ENCODE results near the gene MYOM3.
A peak's percentile ranks its signal among the peaks of the same experiment; 100 is the strongest.

Gene MYOM3

DNA sequence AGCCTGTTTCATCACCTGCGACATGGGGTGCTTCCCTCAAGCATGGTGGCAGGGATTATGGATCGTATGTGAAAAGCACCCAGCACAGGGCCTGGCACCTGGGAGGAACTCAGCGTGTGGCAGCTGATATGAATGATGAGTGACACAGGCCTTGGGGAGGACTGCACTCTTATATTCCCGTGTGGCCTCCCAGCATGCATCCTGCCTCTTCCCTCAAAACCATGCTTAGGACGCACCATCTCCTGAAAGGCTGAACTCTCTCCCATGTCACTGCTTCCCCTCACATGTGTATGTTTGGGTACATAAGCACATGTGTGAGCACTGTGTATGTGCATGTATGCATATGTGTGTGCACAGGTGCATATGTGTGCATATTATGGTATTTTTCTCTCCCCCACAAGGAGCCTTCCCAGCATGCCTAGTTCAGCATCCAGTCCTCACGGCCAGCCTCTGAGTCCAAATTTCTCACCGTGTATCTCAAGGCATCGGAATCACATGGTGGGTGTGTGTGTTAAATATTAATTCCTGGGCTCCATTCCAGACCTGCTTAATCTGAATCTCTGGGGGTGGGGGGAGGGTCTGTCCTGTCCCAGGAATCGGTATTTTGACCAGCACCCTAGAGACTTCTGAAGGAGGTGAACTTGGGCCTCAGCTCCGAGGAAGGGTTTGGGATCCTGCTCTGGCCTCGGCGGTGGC is 12.8 kb downstream of the MYOM3 start:
- no peak for DNase-seq (ENCODE audit: extremely low read depth in 1 of 2, low read depth in 1 of 2)

- no peak for DNase-seq (ENCODE audit: extremely low read depth in 1 of 2, low read depth in 1 of 2)
Observed at GRCh38 chr1:24098102-24098501, 13.8 kb downstream of the MYOM3 start.

- no peak for DNase-seq (ENCODE audit: extremely low read depth in 1 of 2, low read depth in 1 of 2)
Observed at GRCh38 chr1:24097663-24098062, 14.3 kb downstream of the MYOM3 start.

- DNase-seq (ENCODE audit: extremely low read depth in 1 of 2, low read depth in 1 of 2): no peak
Observed at GRCh38 chr1:24096739-24097103, 15.2 kb downstream of the MYOM3 start.

- no peak for DNase-seq (ENCODE audit: extremely low read depth in 1 of 2, low read depth in 1 of 2)
Observed at GRCh38 chr1:24096009-24096738, 15.8 kb downstream of the MYOM3 start.

DNA sequence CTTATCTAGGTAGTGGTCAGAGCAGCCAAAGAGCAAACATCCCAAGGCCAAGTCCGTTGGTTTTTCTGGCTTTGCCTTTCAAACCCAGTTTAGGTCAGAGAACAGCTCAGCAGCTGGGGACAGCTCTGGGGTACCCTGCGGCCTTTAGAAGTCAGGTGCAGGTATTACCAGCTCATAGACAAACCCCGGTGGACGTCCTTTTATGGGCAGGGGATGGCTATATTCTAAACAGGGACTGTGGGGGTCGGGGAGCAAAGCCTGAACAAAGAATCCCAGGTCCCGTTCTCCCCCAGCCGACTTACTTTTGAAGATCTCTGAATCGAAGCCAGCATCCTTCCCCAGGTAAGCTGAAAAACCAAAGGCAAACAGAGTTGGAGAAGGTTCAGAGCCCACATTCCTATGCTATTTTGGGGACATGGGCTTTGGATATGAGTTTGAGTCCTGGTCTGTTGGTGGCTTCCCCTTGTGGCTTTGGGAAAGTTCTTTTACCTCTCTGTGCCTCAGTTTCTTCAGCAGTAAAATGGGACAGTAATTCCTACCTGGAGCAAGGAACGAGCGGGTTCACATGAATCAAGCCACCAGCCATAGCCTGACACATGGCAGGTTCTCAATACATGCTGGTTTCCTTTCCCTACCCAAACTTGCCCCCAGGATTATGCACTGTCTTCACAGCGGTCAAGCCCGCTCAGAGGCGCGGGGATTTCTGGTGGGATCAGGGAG is 16.6 kb downstream of the MYOM3 start:
- no peak for DNase-seq (ENCODE audit: extremely low read depth in 1 of 2, low read depth in 1 of 2)

DNA sequence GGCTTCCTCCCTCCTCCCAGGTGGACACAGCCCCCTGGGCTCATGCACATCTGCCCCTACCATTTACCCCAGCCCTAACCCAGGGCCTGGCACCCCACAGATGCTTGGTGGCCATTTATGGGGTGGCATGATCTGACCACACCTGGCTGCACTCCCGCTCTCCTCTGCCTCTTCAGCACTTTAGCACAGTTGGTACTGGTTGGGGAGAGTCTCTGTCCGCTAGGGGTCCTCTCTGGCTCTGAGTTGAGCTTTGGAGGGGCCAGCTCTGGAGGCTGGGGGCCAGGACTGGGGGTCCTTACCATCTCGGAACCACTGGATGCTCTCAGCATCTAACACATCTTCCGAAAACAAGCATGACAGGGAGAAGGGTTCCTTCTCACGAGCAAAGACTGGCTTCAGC is 17.4 kb downstream of the MYOM3 start:
- no peak for DNase-seq (ENCODE audit: extremely low read depth in 1 of 2, low read depth in 1 of 2)

- no peak for DNase-seq (ENCODE audit: extremely low read depth in 1 of 2, low read depth in 1 of 2)
Observed at GRCh38 chr1:24093732-24094131, 18.2 kb downstream of the MYOM3 start.

- DNase-seq (ENCODE audit: extremely low read depth in 1 of 2, low read depth in 1 of 2): no peak
Observed at GRCh38 chr1:24092979-24093378, 19.0 kb downstream of the MYOM3 start.

- peak in 1 of 2 donors; percentile 21 for DNase-seq (ENCODE audit: extremely low read depth in 1 of 2, low read depth in 1 of 2)
Observed at GRCh38 chr1:24091971-24092482, 19.9 kb downstream of the MYOM3 start.

DNA sequence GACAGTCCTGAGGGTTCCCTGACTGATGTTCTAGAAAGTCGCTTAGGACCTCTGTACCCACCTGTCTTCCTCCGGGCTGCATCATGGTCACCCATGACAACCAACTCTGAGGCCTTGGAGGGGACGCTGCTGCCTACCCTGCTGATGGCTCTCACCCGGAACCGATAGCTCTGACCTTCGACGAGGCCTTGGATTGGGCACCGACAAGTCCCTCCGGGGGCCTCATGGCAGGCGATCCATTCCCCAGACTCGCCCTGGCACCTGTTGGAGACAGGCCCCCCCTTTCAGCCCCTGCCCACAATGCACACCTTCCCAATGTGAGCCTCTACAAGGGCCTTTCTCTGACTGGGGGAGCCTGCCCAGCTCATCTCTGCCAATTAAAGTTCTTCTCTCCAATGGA is 21.2 kb downstream of the MYOM3 start:
- DNase-seq (ENCODE audit: extremely low read depth in 1 of 2, low read depth in 1 of 2): no peak

GRCh38 chr1:24089743-24090555 is 22.0 kb downstream of the MYOM3 start:
- no peak for DNase-seq (ENCODE audit: extremely low read depth in 1 of 2, low read depth in 1 of 2)

- DNase-seq (ENCODE audit: extremely low read depth in 1 of 2, low read depth in 1 of 2): no peak
Observed at GRCh38 chr1:24089027-24089742, 22.8 kb downstream of the MYOM3 start.

GRCh38 chr1:24086466-24086865 is 25.5 kb downstream of the MYOM3 start:
- DNase-seq (ENCODE audit: extremely low read depth in 1 of 2, low read depth in 1 of 2): no peak

DNA sequence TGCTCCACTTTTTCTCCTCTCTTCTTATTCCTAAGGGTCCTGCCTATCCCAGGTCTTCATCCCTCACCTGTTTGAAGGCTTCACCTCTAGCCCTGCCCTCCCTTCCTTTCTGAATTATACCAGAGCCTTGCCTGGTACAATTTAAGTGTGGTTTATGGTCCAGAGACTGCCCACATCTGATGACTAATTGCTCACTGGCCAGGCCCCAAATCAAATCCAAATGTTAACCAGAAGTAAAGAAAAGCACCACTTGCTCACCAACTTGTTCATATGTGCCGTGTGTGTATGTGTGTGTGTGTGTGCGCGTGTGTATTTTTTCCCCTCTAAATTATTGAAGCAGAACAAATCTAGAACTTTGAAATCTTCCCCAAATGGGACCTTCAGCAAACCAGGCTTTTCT is 26.4 kb downstream of the MYOM3 start:
- no peak for DNase-seq (ENCODE audit: extremely low read depth in 1 of 2, low read depth in 1 of 2)

DNA sequence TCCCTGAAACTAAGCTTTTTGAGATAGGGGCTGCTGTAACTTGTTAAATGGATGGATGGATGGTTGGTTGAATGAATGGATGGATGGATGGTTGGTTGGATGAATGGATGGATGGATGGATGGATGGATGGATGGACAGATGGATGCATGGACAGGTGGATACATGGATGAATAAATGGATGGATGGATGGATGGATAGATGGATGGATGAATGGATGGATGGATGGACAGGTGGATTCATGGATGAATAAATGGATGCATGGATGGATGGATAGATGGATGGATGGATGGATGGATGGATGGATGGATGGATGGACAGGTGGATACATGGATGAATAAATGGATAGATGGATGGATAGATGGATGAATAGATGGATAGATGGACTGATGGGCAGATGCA is 26.9 kb downstream of the MYOM3 start:
- no peak for DNase-seq (ENCODE audit: extremely low read depth in 1 of 2, low read depth in 1 of 2)

DNA sequence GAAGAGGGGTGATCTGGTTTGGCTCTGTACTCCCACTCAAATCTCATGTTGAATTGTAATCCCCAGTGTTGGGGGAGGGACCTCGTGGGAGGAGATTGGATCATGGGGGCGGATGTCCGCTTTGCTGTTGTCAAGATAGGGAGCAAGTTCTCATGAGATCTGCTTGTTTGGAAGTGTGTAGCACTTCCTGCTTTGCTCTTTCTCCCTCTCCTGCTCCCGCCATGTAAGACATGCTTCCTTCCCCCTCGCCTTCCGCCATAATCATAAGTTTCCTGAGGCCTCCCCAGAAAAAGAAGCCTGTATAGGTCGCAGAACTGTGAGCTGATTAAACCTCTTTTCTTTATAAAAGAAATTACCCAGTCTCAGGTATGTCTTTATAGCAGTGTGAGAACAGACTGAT is 27.9 kb downstream of the MYOM3 start:
- no peak for DNase-seq (ENCODE audit: extremely low read depth in 1 of 2, low read depth in 1 of 2)

- DNase-seq (ENCODE audit: extremely low read depth in 1 of 2, low read depth in 1 of 2): no peak
Observed at GRCh38 chr1:24082372-24082771, 29.6 kb downstream of the MYOM3 start.

GRCh38 chr1:24081190-24081589 is 30.7 kb downstream of the MYOM3 start:
- no peak for DNase-seq (ENCODE audit: extremely low read depth in 1 of 2, low read depth in 1 of 2)

DNA sequence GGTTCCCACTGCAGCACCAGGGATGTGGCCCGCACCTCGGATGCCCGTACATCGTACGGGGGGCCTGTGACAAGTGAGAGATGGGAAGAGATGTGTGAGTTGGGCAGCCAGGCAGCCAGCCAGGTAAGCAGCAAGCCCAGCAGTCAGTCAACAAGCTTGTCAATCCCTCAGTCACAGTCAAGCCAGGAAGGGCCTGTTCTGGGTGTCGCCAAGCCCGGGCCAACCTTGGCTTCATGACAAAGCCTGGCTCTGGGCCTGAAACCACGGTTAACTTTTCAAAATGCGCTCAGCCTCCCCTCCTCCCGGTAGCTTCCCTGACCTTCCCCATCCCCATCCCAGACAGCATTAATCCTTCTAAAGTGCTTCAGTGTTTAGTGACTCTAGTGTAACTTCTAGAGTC is 31.8 kb downstream of the MYOM3 start:
- DNase-seq (ENCODE audit: extremely low read depth in 1 of 2, low read depth in 1 of 2): no peak

Measured in stimulated activated CD8-positive, alpha-beta memory T cell treated with anti-CD3 and anti-CD28 coated beads, Interleukin-7, amount 100 ng/mL, for 48 hours (primary cell).